Astrocyte of the spinal cord (primary cell): ENCODE results near the gene EMILIN3.
A peak's percentile ranks its signal among the peaks of the same experiment; 100 is the strongest.

Experiments
- DNase-seq: peaks from one replicate; pipeline ENCODE4 v3.0.0; 2011; ENCODE audit warnings: low read depth, low spot score
- H3K4me3 ChIP-seq: 2 replicates; pipeline ENCODE4 v1.5.1; 2011; ENCODE audit warnings: low read depth, mild to moderate bottlenecking, low read length, moderate library complexity
- CTCF ChIP-seq: IDR thresholded peaks from 2 replicates; pipeline ENCODE4 v1.5.1; 2012; ENCODE audit warnings: low read depth, mild to moderate bottlenecking, low read length, inconsistent platforms
- in situ Hi-C: cut with HindIII; loops from 2 replicates; pipeline ENCODE4 v1.10.0; 2017; ENCODE audit warnings: low sequenced_read_pairs

EMILIN3 gene

GRCh38 chr20:41366546-41367392, at the start of gene EMILIN3:
Gene EMILIN3, minus strand, starts transcription at chr20:41366818. Its CDS starts 184 bp downstream, at chr20:41366634.
- TF ChIP-seq CTCF: no peak
- DNase-seq: no peak
- H3K4me3 ChIP-seq: no peak within 1 kb of the TSS
- in situ Hi-C loops: no loop called here

GRCh38 chr20:41415191-41415590, 48.6 kb upstream of the EMILIN3 start:
- TF ChIP-seq CTCF: no peak
- no peak for DNase-seq
- in situ Hi-C loops: no loop called here
- no peak overlapping the region for H3K4me3 ChIP-seq

GRCh38 chr20:41413169-41413568, 46.6 kb upstream of the EMILIN3 start:
- TF ChIP-seq CTCF: no peak
- in situ Hi-C loops: no loop called here
- DNase-seq: no peak
- no peak overlapping the region for H3K4me3 ChIP-seq

- in situ Hi-C loops: no loop called here
- no peak for DNase-seq
- TF ChIP-seq CTCF: no peak
- H3K4me3 ChIP-seq: no peak overlapping the region
Observed at GRCh38 chr20:41412324-41413120, 45.9 kb upstream of the EMILIN3 start.

- peak; percentile 39 for DNase-seq
- TF ChIP-seq CTCF: peak; percentile 27
- in situ Hi-C loops: no loop called here
- no peak overlapping the region for H3K4me3 ChIP-seq
Observed at GRCh38 chr20:41411391-41411847, 44.8 kb upstream of the EMILIN3 start.

GRCh38 chr20:41408986-41409385, 42.4 kb upstream of the EMILIN3 start:
- in situ Hi-C loops: no loop called here
- DNase-seq: no peak
- no peak overlapping the region for H3K4me3 ChIP-seq
- no peak for TF ChIP-seq CTCF
